ENCODE measurements around the gene FBLN5. TPM values are rescaled to one million over a fixed set of nuclear protein-coding genes. Genes with fewer than 3 reads are reported as not detected.

Gene FBLN5
- total RNA-seq, 1 experiment from 2014 or later = 0.23 TPM

DNA sequence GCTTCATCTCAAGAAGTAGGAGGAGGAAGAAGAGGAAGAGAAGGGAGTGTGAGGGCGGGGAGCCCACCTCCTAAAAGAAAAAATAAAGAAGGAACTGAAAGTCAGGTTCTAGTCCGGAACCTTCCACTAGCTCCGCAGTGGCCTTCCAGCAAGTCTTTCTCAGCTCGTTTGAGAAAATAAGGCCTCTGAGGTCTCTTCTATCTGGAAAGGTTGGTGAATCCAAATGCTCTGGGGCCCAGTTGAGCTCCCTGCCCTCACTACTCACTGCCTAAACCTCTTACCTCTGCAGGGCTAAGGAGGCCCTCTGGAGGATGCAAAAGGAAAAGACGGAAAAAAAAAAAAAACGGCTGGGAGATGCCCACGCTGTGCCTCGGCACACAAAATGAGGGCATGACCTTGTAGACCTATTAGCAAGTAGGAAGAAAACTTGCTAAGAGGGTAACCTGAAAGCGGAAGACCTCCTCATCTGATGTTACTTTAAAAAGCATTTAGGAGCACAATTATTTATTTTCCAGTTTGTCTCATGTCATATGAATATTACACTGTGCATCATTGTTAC, 35.9 kb downstream of the FBLN5 start:
- Histone ChIP-seq H3K9me3 (ENCODE audit: control insufficient read depth, insufficient read depth, low read depth, low read length) (no peaks in the 10 kb centered on the region), H3K27me3 (ENCODE audit: control insufficient read depth, insufficient read depth, low read length) (no peaks in the 10 kb centered on the region), H3K36me3 (ENCODE audit: control insufficient read depth, insufficient read depth, low read length) (no peaks in the 10 kb centered on the region), H3K4me3 (ENCODE audit: low read depth in 2 of 2, low read length in 2 of 2) (no peak overlapping the region), H3K4me1 (ENCODE audit: control insufficient read depth, insufficient read depth, low read length) (no peaks in the 10 kb centered on the region), H3K27ac (ENCODE audit: low read length) (no peak overlapping the region)
- POLR2A ChIA-PET = no interaction called here
- TF ChIP-seq, protein P1, sequence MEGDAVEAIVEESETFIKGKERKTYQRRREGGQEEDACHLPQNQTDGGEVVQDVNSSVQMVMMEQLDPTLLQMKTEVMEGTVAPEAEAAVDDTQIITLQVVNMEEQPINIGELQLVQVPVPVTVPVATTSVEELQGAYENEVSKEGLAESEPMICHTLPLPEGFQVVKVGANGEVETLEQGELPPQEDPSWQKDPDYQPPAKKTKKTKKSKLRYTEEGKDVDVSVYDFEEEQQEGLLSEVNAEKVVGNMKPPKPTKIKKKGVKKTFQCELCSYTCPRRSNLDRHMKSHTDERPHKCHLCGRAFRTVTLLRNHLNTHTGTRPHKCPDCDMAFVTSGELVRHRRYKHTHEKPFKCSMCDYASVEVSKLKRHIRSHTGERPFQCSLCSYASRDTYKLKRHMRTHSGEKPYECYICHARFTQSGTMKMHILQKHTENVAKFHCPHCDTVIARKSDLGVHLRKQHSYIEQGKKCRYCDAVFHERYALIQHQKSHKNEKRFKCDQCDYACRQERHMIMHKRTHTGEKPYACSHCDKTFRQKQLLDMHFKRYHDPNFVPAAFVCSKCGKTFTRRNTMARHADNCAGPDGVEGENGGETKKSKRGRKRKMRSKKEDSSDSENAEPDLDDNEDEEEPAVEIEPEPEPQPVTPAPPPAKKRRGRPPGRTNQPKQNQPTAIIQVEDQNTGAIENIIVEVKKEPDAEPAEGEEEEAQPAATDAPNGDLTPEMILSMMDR (IDR thresholded peaks at IDR 0.05) = peak; percentile 75
- no peak for TF ChIP-seq TCF7L2 (IDR thresholded peaks at IDR 0.05; ENCODE audit: low read depth, low read length)
- DNase-seq (ENCODE audit: low read depth, low spot score) (no peak), ATAC-seq (peak; percentile 82)
- CTCF ChIA-PET = interaction anchor here (0.6 to 0.7 kb wide), 4 partner anchors 10 to 561 kb away, joined by 3 to 4 read pairs (median 4); no protein-coding TSS in a partner anchor
- intact Hi-C loops (cut with micrococcal nuclease; ENCODE audit: unreplicated experiment) = loop anchor here (5.0 kb wide), 2 partner anchors 259 to 399 kb away; partner anchors contain the start of gene PPP4R3A
- in situ Hi-C loops (cut with HindIII; ENCODE audit: low pct_unique_long_range_greater_than_20kb, low sequenced_read_pairs) = no loop called here
- no TSS peak for BruUV-seq (replicated peaks)

DNA sequence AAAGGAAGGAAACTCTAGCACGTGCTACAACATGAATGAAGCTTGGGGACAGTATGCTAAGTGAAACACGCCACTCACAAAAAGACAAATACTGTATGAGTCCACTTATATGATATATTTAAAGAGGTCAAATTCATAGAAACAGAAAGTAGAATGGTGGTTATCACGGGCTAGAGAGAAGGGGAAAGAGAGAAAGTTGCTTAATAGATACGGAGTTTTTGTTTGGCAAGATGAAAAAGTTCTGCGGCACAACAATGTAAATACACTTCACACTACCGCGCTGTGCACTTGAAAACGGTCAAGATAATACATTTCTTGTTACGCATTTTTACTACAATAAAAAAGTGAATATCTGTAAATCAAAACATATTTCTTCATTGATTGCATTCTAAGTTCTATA, 37.3 kb downstream of the FBLN5 start:
- H3K9me3 ChIP-seq (ENCODE audit: control insufficient read depth, insufficient read depth, low read depth, low read length) = no peaks in the 10 kb centered on the region
- H3K4me3 ChIP-seq (ENCODE audit: low read depth in 2 of 2, low read length in 2 of 2) = no peak overlapping the region
- DNase-seq (ENCODE audit: low read depth, low spot score) (no peak), ATAC-seq (no peak)
- CTCF ChIA-PET = no interaction called here
- intact Hi-C loops (cut with micrococcal nuclease; ENCODE audit: unreplicated experiment) = loop anchor here (5.0 kb wide), 2 partner anchors 258 to 398 kb away; partner anchors contain the start of gene PPP4R3A
- no peaks in the 10 kb centered on the region for H3K4me1 ChIP-seq (ENCODE audit: control insufficient read depth, insufficient read depth, low read length)
- no peaks in the 10 kb centered on the region for H3K36me3 ChIP-seq (ENCODE audit: control insufficient read depth, insufficient read depth, low read length)
- no peak for TF ChIP-seq SIN3A (IDR thresholded peaks at IDR 0.05; ENCODE audit: borderline replicate concordance, insufficient read depth, low read depth, low read length)
- TF ChIP-seq, protein P2, sequence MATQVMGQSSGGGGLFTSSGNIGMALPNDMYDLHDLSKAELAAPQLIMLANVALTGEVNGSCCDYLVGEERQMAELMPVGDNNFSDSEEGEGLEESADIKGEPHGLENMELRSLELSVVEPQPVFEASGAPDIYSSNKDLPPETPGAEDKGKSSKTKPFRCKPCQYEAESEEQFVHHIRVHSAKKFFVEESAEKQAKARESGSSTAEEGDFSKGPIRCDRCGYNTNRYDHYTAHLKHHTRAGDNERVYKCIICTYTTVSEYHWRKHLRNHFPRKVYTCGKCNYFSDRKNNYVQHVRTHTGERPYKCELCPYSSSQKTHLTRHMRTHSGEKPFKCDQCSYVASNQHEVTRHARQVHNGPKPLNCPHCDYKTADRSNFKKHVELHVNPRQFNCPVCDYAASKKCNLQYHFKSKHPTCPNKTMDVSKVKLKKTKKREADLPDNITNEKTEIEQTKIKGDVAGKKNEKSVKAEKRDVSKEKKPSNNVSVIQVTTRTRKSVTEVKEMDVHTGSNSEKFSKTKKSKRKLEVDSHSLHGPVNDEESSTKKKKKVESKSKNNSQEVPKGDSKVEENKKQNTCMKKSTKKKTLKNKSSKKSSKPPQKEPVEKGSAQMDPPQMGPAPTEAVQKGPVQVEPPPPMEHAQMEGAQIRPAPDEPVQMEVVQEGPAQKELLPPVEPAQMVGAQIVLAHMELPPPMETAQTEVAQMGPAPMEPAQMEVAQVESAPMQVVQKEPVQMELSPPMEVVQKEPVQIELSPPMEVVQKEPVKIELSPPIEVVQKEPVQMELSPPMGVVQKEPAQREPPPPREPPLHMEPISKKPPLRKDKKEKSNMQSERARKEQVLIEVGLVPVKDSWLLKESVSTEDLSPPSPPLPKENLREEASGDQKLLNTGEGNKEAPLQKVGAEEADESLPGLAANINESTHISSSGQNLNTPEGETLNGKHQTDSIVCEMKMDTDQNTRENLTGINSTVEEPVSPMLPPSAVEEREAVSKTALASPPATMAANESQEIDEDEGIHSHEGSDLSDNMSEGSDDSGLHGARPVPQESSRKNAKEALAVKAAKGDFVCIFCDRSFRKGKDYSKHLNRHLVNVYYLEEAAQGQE (IDR thresholded peaks at IDR 0.05; ENCODE audit: insufficient read depth in 1 of 2, low read depth in 2 of 2, low read length in 1 of 2) = no peak
- TF ChIP-seq, protein P1 (IDR thresholded peaks at IDR 0.05) = no peak
- no peak for TF ChIP-seq POLR2AphosphoS5 (IDR thresholded peaks at IDR 0.05; ENCODE audit: low read depth, low read length)
- no peak for TF ChIP-seq TCF7L2 (IDR thresholded peaks at IDR 0.05; ENCODE audit: low read depth, low read length)
- H3K27ac ChIP-seq (ENCODE audit: low read length) = no peak overlapping the region
- POLR2A ChIA-PET = no interaction called here
- H3K27me3 ChIP-seq (ENCODE audit: control insufficient read depth, insufficient read depth, low read length) = no peaks in the 10 kb centered on the region
- in situ Hi-C loops (cut with HindIII; ENCODE audit: low pct_unique_long_range_greater_than_20kb, low sequenced_read_pairs) = no loop called here
- no TSS peak for BruUV-seq (replicated peaks)

Measured in Panc1 (cell line).